Spinal cord (tissue), 10 donors: ENCODE measurements around the gene CDH15. TPM values are rescaled to one million over a fixed set of nuclear protein-coding genes. Genes with fewer than 3 reads are reported as not detected.
A peak's percentile ranks its signal among the peaks of the same experiment; 100 is the strongest.
"Not testable (repeated sequence)": the region's sequence is repeated elsewhere in the genome, so short reads cannot be mapped to it uniquely, and the experiment has no call there.

Experiments used
- DNase-seq, 6 donors: peaks; one replicate each; pipeline versions ENCODE4 v3.0.0 to v3.0.0-alpha.2; 2013 to 2015; ENCODE audit warnings: low spot score in 6 of 6, low read depth in 4 of 6
- H3K27ac ChIP-seq: one replicate; pipeline ENCODE4 v1.5.1; 2013; ENCODE audit warnings: low read depth, low read length, control low read depth
- H3K27me3 ChIP-seq: one replicate; pipeline ENCODE4 v1.6.1; 2013; ENCODE audit warnings: low read length; ENCODE audit not compliant: control insufficient read depth, insufficient read depth
- H3K36me3 ChIP-seq: one replicate; pipeline ENCODE4 v1.6.1; 2013; ENCODE audit warnings: low read length; ENCODE audit not compliant: control insufficient read depth, insufficient read depth
- H3K4me1 ChIP-seq: one replicate; pipeline ENCODE4 v1.6.1; 2013; ENCODE audit warnings: low read length; ENCODE audit not compliant: control insufficient read depth, insufficient read depth
- H3K4me3 ChIP-seq: one replicate; pipeline ENCODE4 v1.5.1; 2013; ENCODE audit warnings: low read depth, low read length, control low read depth
- H3K9me3 ChIP-seq: one replicate; pipeline ENCODE4 v1.6.1; 2013; ENCODE audit warnings: low read length; ENCODE audit not compliant: control insufficient read depth, insufficient read depth
- WGBS: methylation state at CpG from one replicate; pipeline ENCODE4 v1.1.5; 2013; ENCODE audit warnings: missing lambda C conversion rate; ENCODE audit not compliant: insufficient coverage; 5-methylcytosine and 5-hydroxymethylcytosine counted together
- polyA plus RNA-seq, 2 donors: library from polyadenylated mRNA; unstranded; fragments of 120-200 nt; gene quantifications; one replicate each; pipeline ENCODE4 v1.2.1, GENCODE V29; 2013; ENCODE audit not compliant: insufficient read length in 2 of 2
- total RNA-seq, 2 donors: library from RNA; depleted of rRNA in 1 of 2; stranded (reverse); fragments of 120-200 nt in 1 of 2; fragments of >200 nt in 1 of 2; gene quantifications; one replicate each; pipeline versions ENCODE4 v1.2.3 to v1.2.4, GENCODE V29; 2013 to 2014
- donor health status: healthy.

Gene CDH15
- total and polyA plus RNA-seq, 4 donors, result 0.39 to 1.8 (median 0.91) TPM

- Histone ChIP-seq H3K36me3 (no peaks in the 10 kb centered on the region), H3K9me3 (no peaks in the 10 kb centered on the region), H3K27me3 (peaks cover 8% of the 10 kb centered on the region), H3K4me3 (no peak overlapping the region), H3K4me1 (peaks cover 22% of the 10 kb centered on the region), H3K27ac (no peak overlapping the region)
- 1% methylated on average over 9 of the region's 19 CpGs for WGBS
- DNase-seq, result no peak
These were observed 20.3 kb downstream of the CDH15 start for GRCh38 chr16:89191901-89192185.

- peaks cover 22% of the 10 kb centered on the region for H3K4me1 ChIP-seq
- H3K36me3 ChIP-seq, H3K27me3 ChIP-seq, H3K27ac ChIP-seq, H3K4me3 ChIP-seq, H3K9me3 ChIP-seq: not testable (repeated sequence)
- DNase-seq, result peak in 3 of 6 donors; percentile 71 to 89 (median 81)
- WGBS, result 1% methylated on average over 51 of the region's 63 CpGs
These were observed 20.8 kb downstream of the CDH15 start for GRCh38 chr16:89192186-89192955.

GRCh38 chr16:89192956-89193575 is 21.5 kb downstream of the CDH15 start:
- Histone ChIP-seq H3K4me3 (no peak overlapping the region), H3K27me3 (peaks cover 8% of the 10 kb centered on the region), H3K36me3 (no peaks in the 10 kb centered on the region), H3K9me3 (no peaks in the 10 kb centered on the region), H3K4me1 (peaks cover 22% of the 10 kb centered on the region), H3K27ac (no peak overlapping the region)
- 7% methylated on average over 22 of the region's 39 CpGs for WGBS
- DNase-seq, result peak in 1 of 6 donors; percentile 45

GRCh38 chr16:89193576-89194293 is 22.2 kb downstream of the CDH15 start:
- H3K27ac ChIP-seq, result no peak overlapping the region
- peaks cover 22% of the 10 kb centered on the region for H3K4me1 ChIP-seq
- peaks cover 8% of the 10 kb centered on the region for H3K27me3 ChIP-seq
- H3K4me3 ChIP-seq, result no peak overlapping the region
- no peaks in the 10 kb centered on the region for H3K9me3 ChIP-seq
- DNase-seq, result no peak
- H3K36me3 ChIP-seq, result no peaks in the 10 kb centered on the region
- 59% methylated on average over 31 of the region's 38 CpGs for WGBS

GRCh38 chr16:89194340-89195311 is 23.1 kb downstream of the CDH15 start:
- no peak for DNase-seq
- H3K36me3 ChIP-seq, result no peaks in the 10 kb centered on the region
- 86% methylated on average over 44 of the region's 45 CpGs for WGBS

GRCh38 chr16:89195521-89196171 is 24.1 kb downstream of the CDH15 start:
- 85% methylated on average over 21 of the region's 21 CpGs for WGBS
- no peaks in the 10 kb centered on the region for H3K36me3 ChIP-seq
- no peak overlapping the region for H3K27ac ChIP-seq
- H3K4me3 ChIP-seq, result no peak overlapping the region
- peaks cover 28% of the 10 kb centered on the region for H3K4me1 ChIP-seq
- peaks cover 23% of the 10 kb centered on the region for H3K27me3 ChIP-seq
- no peaks in the 10 kb centered on the region for H3K9me3 ChIP-seq
- no peak for DNase-seq

More at GRCh38 chr16:89194340-89195311, 23.1 kb downstream of the CDH15 start:
- Histone ChIP-seq H3K4me3 (no peak overlapping the region), H3K27ac (no peak overlapping the region), H3K9me3 (no peaks in the 10 kb centered on the region), H3K27me3 (peaks cover 13% of the 10 kb centered on the region), H3K4me1 (peaks cover 22% of the 10 kb centered on the region)

- no peak overlapping the region for H3K27ac ChIP-seq
- DNase-seq, result no peak
- H3K36me3 ChIP-seq, result no peaks in the 10 kb centered on the region
- peaks cover 20% of the 10 kb centered on the region for H3K27me3 ChIP-seq
- no peaks in the 10 kb centered on the region for H3K9me3 ChIP-seq
- H3K4me1 ChIP-seq, result peaks cover 20% of the 10 kb centered on the region
- H3K4me3 ChIP-seq, result no peak overlapping the region
- 85% methylated on average over 13 of the region's 13 CpGs for WGBS
These were observed 25.6 kb downstream of the CDH15 start for GRCh38 chr16:89197033-89197632.

- no peak overlapping the region for H3K27ac ChIP-seq
- H3K9me3 ChIP-seq, result no peaks in the 10 kb centered on the region
- peaks cover 27% of the 10 kb centered on the region for H3K27me3 ChIP-seq
- no peak overlapping the region for H3K4me3 ChIP-seq
- 76% methylated on average over 26 of the region's 26 CpGs for WGBS
- DNase-seq, result no peak
- peaks cover 14% of the 10 kb centered on the region for H3K4me1 ChIP-seq
- H3K36me3 ChIP-seq, result no peaks in the 10 kb centered on the region
These were observed 26.3 kb downstream of the CDH15 start for GRCh38 chr16:89197633-89198416.
